ENCODE measurements around the gene BLM. TPM values are rescaled to one million over a fixed set of nuclear protein-coding genes. Genes with fewer than 3 reads are reported as not detected.
A peak's percentile ranks its signal among the peaks of the same experiment; 100 is the strongest.

Gene BLM
- total RNA-seq, 1 donor from 2014 or later = 21.5 TPM

- Mint-ChIP-seq H3K27ac (no peak overlapping the region), H3K9me3 (no peaks in the 10 kb centered on the region), H3K27me3 (no peaks in the 10 kb centered on the region), H3K36me3 (peaks cover 3% of the 10 kb centered on the region), H3K4me1 (ENCODE audit: unreplicated experiment) (peaks cover 13% of the 10 kb centered on the region), H3K4me3 (no peak overlapping the region)
- no peak for TF ChIP-seq CTCF (conservative IDR thresholded peaks at IDR 0.05)
- DNase-seq (ENCODE audit: extremely low spot score, unreplicated experiment) = no peak
These were observed 95.2 kb downstream of the BLM start for GRCh38 chr15:90812171-90812957.

GRCh38 chr15:90812958-90813265 lies 95.8 kb downstream of the BLM start:
- Mint-ChIP-seq H3K4me3 (no peak overlapping the region), H3K9me3 (no peaks in the 10 kb centered on the region), H3K27ac (no peak overlapping the region), H3K27me3 (no peaks in the 10 kb centered on the region), H3K36me3 (peaks cover 3% of the 10 kb centered on the region), H3K4me1 (ENCODE audit: unreplicated experiment) (peaks cover 13% of the 10 kb centered on the region)
- no peak for DNase-seq (ENCODE audit: extremely low spot score, unreplicated experiment)
- TF ChIP-seq CTCF (conservative IDR thresholded peaks at IDR 0.05) = no peak

DNA sequence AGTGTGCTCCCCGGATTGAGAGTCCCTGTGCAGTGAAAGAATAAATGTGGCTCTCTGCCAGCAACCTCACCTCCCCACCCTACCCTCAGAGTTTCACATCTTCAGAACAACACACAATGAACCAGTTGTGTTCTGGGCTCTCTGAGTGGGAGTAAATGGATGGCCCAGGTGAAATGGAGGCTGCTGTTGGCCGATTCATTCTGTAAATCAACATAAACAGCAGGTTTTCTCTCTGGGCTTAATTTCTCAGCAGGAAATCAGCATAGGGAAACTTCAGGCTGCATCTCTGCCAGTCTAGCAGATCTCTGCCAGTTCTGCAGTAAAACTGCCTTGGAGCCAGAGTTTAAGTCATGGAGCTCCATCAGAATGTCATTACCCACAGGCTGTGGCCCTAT lies 96.6 kb downstream of the BLM start:
- DNase-seq (ENCODE audit: extremely low spot score, unreplicated experiment) = no peak
- Mint-ChIP-seq H3K27me3 (no peaks in the 10 kb centered on the region), H3K4me1 (ENCODE audit: unreplicated experiment) (peaks cover 13% of the 10 kb centered on the region), H3K36me3 (peaks cover 3% of the 10 kb centered on the region), H3K9me3 (no peaks in the 10 kb centered on the region), H3K27ac (peak overlapping the region; percentile 64), H3K4me3 (no peak overlapping the region)
- TF ChIP-seq CTCF (conservative IDR thresholded peaks at IDR 0.05) = no peak

DNA sequence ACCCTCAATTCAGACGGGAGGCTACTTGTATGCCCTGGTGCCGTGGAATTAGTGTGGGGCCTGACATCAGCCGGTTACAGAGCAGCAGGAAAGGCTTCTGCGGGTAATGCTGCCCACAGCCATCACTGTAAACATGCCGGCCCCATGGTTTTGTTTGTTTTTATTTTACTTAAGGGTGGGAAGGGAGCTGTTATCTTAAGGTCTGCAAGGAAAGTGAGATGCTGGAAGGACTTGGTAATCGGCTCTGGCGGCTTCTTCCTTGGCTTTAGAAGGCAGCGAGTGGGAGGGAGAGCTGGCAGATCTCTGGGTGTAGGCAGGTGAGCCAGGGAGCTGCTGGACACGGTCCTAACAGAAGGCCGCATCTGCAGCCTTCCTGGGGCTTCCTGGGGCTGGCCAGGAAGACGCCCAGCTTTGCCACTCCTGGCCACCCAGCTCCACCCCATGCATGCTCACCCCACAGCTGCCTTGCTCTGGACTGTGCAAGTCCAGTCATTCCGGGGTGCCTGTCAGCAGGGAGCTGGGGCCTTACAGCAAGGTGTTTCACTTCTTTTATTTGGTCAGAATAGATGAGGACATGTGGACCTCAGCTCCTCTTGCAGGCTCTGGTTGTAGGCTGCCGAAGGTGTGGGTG lies 97.2 kb downstream of the BLM start:
- Mint-ChIP-seq H3K27me3 (no peaks in the 10 kb centered on the region), H3K9me3 (no peaks in the 10 kb centered on the region), H3K36me3 (peaks cover 3% of the 10 kb centered on the region), H3K4me3 (no peak overlapping the region), H3K4me1 (ENCODE audit: unreplicated experiment) (peaks cover 13% of the 10 kb centered on the region), H3K27ac (peak overlapping the region; percentile 64)
- no peak for DNase-seq (ENCODE audit: extremely low spot score, unreplicated experiment)
- TF ChIP-seq CTCF (conservative IDR thresholded peaks at IDR 0.05) = no peak

DNA sequence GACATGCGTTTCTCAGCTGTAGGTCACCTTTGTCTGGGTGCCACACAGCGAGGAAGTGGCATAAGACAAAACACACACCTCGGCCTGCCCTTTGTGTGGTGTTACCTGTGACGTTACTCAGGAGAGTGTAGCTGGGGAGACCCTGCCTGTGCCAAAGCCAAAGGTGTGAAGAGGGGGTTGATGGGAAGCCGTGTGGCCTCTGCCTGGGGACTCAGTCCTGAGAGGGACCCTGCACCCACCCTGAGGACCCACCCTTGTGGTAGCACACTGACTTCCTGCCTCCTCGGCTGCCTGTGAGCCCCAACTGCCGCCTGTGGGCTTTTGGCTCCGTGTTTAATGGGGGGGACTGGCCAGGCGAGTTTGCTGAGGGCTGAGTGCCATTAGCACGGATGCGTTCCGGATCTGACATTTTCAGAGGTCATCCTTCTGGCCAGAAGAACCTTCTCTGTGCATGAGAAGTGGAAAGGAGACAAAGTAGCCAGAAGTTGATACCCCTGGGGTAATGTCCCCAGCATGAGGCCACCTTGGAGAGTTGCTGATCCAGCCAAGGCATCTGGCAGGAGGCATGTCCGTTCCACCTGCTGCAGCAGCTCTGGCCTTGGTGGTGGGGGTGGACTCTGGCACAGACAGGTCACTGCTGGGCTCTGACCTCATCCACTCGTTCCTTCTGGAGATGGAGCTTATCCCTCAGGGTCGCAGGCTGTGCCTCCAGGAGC lies 99.4 kb downstream of the BLM start:
- no peak for DNase-seq (ENCODE audit: extremely low spot score, unreplicated experiment)
- H3K4me1 Mint-ChIP-seq (ENCODE audit: unreplicated experiment) = peaks cover 13% of the 10 kb centered on the region
- no peak overlapping the region for H3K4me3 Mint-ChIP-seq
- no peaks in the 10 kb centered on the region for H3K9me3 Mint-ChIP-seq
- no peak for TF ChIP-seq CTCF (conservative IDR thresholded peaks at IDR 0.05)
- H3K27me3 Mint-ChIP-seq = no peaks in the 10 kb centered on the region
- H3K36me3 Mint-ChIP-seq = no peaks in the 10 kb centered on the region
- no peak overlapping the region for H3K27ac Mint-ChIP-seq
